AG04450 (cell line): ENCODE measurements around the gene PPM1E. TPM values are rescaled to one million over a fixed set of nuclear protein-coding genes. Genes with fewer than 3 reads are reported as not detected.

Experiments used
- CTCF ChIA-PET: fragments of 300-600, 350-600 bp; formaldehyde crosslinking; extraction: SDS; loops from one replicate; lab custom pipeline; 2022; ENCODE audit warnings: antibody characterized with exemption, inconsistent platforms; lab: Charles Lee
- POLR2A ChIA-PET: fragments of 350-600 bp; formaldehyde crosslinking; extraction: SDS; loops from one replicate; lab custom pipeline; 2021; ENCODE audit warnings: antibody characterized with exemption, inconsistent platforms; lab: Yijun Ruan, JAX
- DNase-seq: peaks from one replicate; pipeline ENCODE4 v3.0.0-alpha.2; 2011; ENCODE audit warnings: low read depth, low spot score
- H3K27ac ChIP-seq: one replicate; pipeline ENCODE4 v1.5.1; 2012; ENCODE audit warnings: low read depth, low read length, control low read depth
- H3K27me3 ChIP-seq: one replicate; pipeline ENCODE4 v1.6.0; 2012; ENCODE audit warnings: low read length; ENCODE audit not compliant: control insufficient read depth, insufficient read depth
- H3K4me3 ChIP-seq: 2 replicates; pipeline ENCODE4 v1.5.1; 2011; ENCODE audit warnings: mild to moderate bottlenecking, low read depth, low read length, control low read depth
- H3K9me3 ChIP-seq: 2 replicates; pipeline ENCODE4 v1.5.1; 2012; ENCODE audit warnings: low read length; ENCODE audit not compliant: control insufficient read depth, insufficient read depth
- polyA plus RNA-seq: library from polyadenylated mRNA; depleted of rRNA; stranded (reverse); fragments of >200 nt; gene quantifications from 2 replicates; pipeline ENCODE4 v1.2.3, GENCODE V29; 2011
- TF ChIP-seq, protein P1 (sequence below): IDR thresholded peaks from 2 replicates; pipeline ENCODE4 v1.5.1; 2011; ENCODE audit warnings: low read depth, low read length, control low read depth, inconsistent platforms

The PPM1E gene
- polyA plus RNA-seq, 1 experiment: 0.64 TPM

GRCh38 chr17:58966208-58966607 lies 210.6 kb downstream of the PPM1E start:
- no peak overlapping the region for H3K4me3 ChIP-seq
- CTCF ChIA-PET: interaction anchor here (0.7 kb wide), 1 partner anchor 200 kb away, joined by 3 read pairs; no protein-coding TSS in a partner anchor
- POLR2A ChIA-PET: no interaction called here

GRCh38 chr17:58968426-58969061 lies 212.9 kb downstream of the PPM1E start:
- CTCF ChIA-PET: interaction anchor here (0.5 kb wide), 1 partner anchor 551 kb away, joined by 3 read pairs; no protein-coding TSS in a partner anchor

More at GRCh38 chr17:58966208-58966607, 210.6 kb downstream of the PPM1E start:
- TF ChIP-seq, protein P1, sequence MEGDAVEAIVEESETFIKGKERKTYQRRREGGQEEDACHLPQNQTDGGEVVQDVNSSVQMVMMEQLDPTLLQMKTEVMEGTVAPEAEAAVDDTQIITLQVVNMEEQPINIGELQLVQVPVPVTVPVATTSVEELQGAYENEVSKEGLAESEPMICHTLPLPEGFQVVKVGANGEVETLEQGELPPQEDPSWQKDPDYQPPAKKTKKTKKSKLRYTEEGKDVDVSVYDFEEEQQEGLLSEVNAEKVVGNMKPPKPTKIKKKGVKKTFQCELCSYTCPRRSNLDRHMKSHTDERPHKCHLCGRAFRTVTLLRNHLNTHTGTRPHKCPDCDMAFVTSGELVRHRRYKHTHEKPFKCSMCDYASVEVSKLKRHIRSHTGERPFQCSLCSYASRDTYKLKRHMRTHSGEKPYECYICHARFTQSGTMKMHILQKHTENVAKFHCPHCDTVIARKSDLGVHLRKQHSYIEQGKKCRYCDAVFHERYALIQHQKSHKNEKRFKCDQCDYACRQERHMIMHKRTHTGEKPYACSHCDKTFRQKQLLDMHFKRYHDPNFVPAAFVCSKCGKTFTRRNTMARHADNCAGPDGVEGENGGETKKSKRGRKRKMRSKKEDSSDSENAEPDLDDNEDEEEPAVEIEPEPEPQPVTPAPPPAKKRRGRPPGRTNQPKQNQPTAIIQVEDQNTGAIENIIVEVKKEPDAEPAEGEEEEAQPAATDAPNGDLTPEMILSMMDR: no peak
- DNase-seq: no peak
- Histone ChIP-seq H3K27me3 (no peaks in the 10 kb centered on the region), H3K27ac (no peak overlapping the region), H3K9me3 (no peaks in the 10 kb centered on the region)

DNA sequence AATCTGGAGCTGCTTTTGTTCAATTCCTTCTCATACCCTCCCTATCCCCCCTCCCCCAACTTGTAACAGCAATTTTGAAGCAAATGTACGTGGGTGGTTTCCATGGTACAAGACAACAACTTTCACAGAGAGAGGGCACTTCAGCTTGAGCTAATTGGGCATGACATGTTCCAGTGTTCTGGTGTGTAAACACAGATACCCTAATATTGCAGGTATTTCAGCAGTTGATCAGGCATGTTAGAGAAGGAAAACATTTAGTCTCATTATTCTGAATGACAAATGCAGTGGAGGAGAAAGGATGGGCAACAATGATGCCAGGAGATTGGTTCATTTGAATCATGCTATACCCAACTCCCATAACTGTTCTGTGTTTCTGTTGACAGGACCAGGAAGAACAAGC lies 213.5 kb downstream of the PPM1E start:
- DNase-seq: no peak

More at GRCh38 chr17:58968426-58969061, 212.9 kb downstream of the PPM1E start:
- Histone ChIP-seq H3K9me3 (no peaks in the 10 kb centered on the region), H3K27ac (no peak overlapping the region), H3K4me3 (no peak overlapping the region), H3K27me3 (no peaks in the 10 kb centered on the region)
- DNase-seq: no peak
- POLR2A ChIA-PET: no interaction called here
- TF ChIP-seq, protein P1: no peak

GRCh38 chr17:58969612-58970011 lies 214.0 kb downstream of the PPM1E start:
- CTCF ChIA-PET: interaction anchor here (1.0 to 1.4 kb wide), 3 partner anchors 13 to 35 kb away, joined by 3 to 4 read pairs (median 3); no protein-coding TSS in a partner anchor
- Histone ChIP-seq H3K9me3 (no peaks in the 10 kb centered on the region), H3K27ac (no peak overlapping the region), H3K27me3 (no peaks in the 10 kb centered on the region), H3K4me3 (no peak overlapping the region)
- TF ChIP-seq, protein P1: no peak; the same call in 1 of the 2 replicates
- DNase-seq: no peak
- POLR2A ChIA-PET: no interaction called here

More for the DNA sequence above, 213.5 kb downstream of the PPM1E start:
- ChIA-PET POLR2A (no interaction called here), CTCF (interaction anchor here (0.5 to 1.4 kb wide), 3 partner anchors 14 to 551 kb away, joined by 3 to 4 read pairs (median 3); no protein-coding TSS in a partner anchor)
- Histone ChIP-seq H3K9me3 (no peaks in the 10 kb centered on the region), H3K4me3 (no peak overlapping the region), H3K27ac (no peak overlapping the region), H3K27me3 (no peaks in the 10 kb centered on the region)
- TF ChIP-seq, protein P1: no peak
